Glutamatergic neuron (in vitro differentiated cells): ENCODE measurements around the gene INIP. TPM values are rescaled to one million over a fixed set of nuclear protein-coding genes. Genes with fewer than 3 reads are reported as not detected.

Experiments
- DNase-seq: peaks from one replicate; pipeline ENCODE4 v3.0.0; 2022
- H3K27ac Mint-ChIP-seq: one replicate; pipeline ENCODE4 v1.8.0; 2020; ENCODE audit warnings: mild to moderate bottlenecking, mixed read lengths, inconsistent platforms; ENCODE audit not compliant: unreplicated experiment
- H3K27me3 Mint-ChIP-seq: one replicate; pipeline ENCODE4 v1.8.0; 2020; ENCODE audit warnings: mild to moderate bottlenecking, moderate library complexity, mixed read lengths, inconsistent platforms; ENCODE audit not compliant: unreplicated experiment
- H3K36me3 Mint-ChIP-seq: one replicate; pipeline ENCODE4 v1.8.0; 2020; ENCODE audit warnings: mild to moderate bottlenecking, mixed read lengths, inconsistent platforms; ENCODE audit not compliant: unreplicated experiment
- H3K4me1 Mint-ChIP-seq: one replicate; pipeline ENCODE4 v1.8.0; 2020; ENCODE audit warnings: mild to moderate bottlenecking, low read depth, mixed read lengths, inconsistent platforms; ENCODE audit not compliant: unreplicated experiment
- H3K4me3 Mint-ChIP-seq: one replicate; pipeline ENCODE4 v1.8.0; 2020; ENCODE audit warnings: mild to moderate bottlenecking, mixed read lengths, inconsistent platforms; ENCODE audit not compliant: unreplicated experiment
- H3K9me3 Mint-ChIP-seq: one replicate; pipeline ENCODE4 v1.8.0; 2020; ENCODE audit warnings: mild to moderate bottlenecking, moderate library complexity, mixed read lengths, inconsistent platforms; ENCODE audit not compliant: unreplicated experiment
- total RNA-seq: library from RNA; stranded (reverse); fragmentation: NEBNext Ultra II Directional; extraction: Animal tissue kit (Norgen Biotek cat#: 25700); gene quantifications from one replicate; pipeline ENCODE4 v1.2.1, GENCODE V29; 2021; ENCODE audit not compliant: unreplicated experiment
- TF ChIP-seq, protein P1 (sequence below): fragments of 200-600 bp; sonication (generic); IDR thresholded peaks from one replicate; pipeline ENCODE4 v1.5.0; 2021; ENCODE audit not compliant: partially characterized antibody, unreplicated experiment

INIP gene
- total RNA-seq, 1 donor from 2014 or later = 17.6 TPM

DNA sequence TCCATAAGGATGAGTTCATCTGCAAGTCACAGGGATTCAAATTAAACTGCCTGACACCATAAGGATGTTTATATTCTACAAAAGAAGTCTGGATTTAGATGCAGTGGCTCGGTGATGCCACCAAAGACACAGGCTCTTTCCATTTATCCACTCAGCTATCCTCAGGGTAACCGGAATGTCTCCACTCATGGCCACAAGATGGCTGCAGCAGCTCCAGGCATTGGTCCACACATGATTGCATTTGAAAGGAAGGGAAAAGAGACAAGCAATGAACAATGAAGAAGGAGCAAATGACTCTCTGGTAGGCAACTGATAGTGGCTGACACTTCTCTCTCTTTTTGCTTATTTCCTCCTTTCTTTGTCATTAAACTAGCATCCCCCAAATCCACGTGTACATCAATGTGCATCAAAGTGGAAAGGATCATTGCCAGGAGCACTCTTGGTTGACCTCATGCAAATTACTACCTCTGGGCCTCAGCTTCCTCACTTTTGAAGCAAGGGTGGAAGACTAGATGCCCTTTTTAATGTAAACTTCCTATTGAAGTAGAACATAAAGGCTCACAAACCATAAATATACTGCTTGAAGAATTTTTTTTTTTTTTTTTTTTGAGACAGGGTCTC lies 25.4 kb upstream of the INIP start:
- Mint-ChIP-seq H3K36me3 (no peaks in the 10 kb centered on the region), H3K27ac (no peak overlapping the region), H3K4me3 (no peak overlapping the region), H3K9me3 (no peaks in the 10 kb centered on the region), H3K4me1 (no peaks in the 10 kb centered on the region), H3K27me3 (no peaks in the 10 kb centered on the region)
- TF ChIP-seq, protein P1, sequence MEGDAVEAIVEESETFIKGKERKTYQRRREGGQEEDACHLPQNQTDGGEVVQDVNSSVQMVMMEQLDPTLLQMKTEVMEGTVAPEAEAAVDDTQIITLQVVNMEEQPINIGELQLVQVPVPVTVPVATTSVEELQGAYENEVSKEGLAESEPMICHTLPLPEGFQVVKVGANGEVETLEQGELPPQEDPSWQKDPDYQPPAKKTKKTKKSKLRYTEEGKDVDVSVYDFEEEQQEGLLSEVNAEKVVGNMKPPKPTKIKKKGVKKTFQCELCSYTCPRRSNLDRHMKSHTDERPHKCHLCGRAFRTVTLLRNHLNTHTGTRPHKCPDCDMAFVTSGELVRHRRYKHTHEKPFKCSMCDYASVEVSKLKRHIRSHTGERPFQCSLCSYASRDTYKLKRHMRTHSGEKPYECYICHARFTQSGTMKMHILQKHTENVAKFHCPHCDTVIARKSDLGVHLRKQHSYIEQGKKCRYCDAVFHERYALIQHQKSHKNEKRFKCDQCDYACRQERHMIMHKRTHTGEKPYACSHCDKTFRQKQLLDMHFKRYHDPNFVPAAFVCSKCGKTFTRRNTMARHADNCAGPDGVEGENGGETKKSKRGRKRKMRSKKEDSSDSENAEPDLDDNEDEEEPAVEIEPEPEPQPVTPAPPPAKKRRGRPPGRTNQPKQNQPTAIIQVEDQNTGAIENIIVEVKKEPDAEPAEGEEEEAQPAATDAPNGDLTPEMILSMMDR = no peak
- no peak for DNase-seq

DNA sequence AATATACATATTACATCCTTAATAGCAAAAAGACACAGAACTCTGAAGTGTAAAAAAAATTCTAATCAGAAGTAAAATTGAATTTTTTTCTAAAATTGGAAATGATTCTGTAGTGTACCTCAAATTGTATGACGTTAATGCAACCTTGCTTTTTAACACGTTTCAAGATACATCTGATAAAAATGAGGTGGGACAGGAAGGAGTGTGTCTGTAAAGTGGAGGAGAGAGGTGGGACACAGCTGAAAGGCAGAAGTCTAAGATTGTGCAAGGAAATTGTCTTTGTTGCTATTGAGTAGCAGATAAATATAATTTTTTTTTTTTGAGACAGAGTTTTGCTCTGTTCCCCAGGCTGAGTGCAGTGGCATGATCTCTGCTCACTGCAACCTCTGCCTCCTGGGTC lies 17.0 kb upstream of the INIP start:
- no peaks in the 10 kb centered on the region for H3K4me1 Mint-ChIP-seq
- H3K27ac Mint-ChIP-seq = no peak overlapping the region
- no peak for DNase-seq
- no peaks in the 10 kb centered on the region for H3K27me3 Mint-ChIP-seq
- no peaks in the 10 kb centered on the region for H3K36me3 Mint-ChIP-seq
- no peaks in the 10 kb centered on the region for H3K9me3 Mint-ChIP-seq
- no peak overlapping the region for H3K4me3 Mint-ChIP-seq
- TF ChIP-seq, protein P1 = no peak

DNA sequence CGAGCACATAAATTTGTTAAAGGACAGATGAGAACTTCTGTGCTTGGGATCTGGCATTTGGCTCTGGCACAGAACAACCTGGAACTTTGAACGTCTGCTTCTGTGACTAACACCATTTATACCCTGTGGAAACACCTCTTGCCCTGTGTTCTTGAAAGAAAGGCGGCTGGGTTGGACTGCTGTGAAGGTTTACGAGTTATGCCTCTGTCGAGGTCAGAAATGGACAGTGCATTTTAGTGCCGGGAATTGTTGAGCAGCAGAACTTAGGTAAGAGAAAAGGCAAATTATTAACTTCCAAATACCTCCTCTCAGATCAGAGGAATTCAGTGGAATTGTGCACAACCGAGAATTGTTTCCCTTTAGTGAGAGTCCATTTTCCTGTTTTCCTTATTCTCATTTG lies 14.1 kb upstream of the INIP start:
- no peaks in the 10 kb centered on the region for H3K9me3 Mint-ChIP-seq
- H3K27me3 Mint-ChIP-seq = no peaks in the 10 kb centered on the region
- DNase-seq = no peak
- no peaks in the 10 kb centered on the region for H3K36me3 Mint-ChIP-seq
- no peaks in the 10 kb centered on the region for H3K4me1 Mint-ChIP-seq
- H3K27ac Mint-ChIP-seq = no peak overlapping the region
- H3K4me3 Mint-ChIP-seq = no peak overlapping the region
- TF ChIP-seq, protein P1 = no peak

DNA sequence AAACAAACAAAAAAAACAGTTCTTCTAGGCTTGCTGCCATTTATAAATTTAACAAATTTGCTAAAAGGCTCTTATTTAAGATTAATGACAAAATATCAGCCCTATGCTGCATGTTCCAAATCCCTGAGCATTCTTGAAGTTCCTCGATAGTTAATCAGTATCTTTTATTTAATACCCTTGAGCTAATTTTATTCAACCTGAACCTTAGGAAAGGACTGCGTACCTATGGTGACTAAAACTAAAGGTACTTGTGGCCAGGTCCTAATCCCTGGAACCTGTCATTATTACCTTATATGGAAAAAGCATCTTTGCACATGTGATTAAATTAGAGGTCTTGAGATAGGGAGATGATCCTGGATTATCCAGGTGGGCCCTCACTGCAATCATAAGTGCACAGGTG lies 10.5 kb upstream of the INIP start:
- no peak for DNase-seq
- no peaks in the 10 kb centered on the region for H3K27me3 Mint-ChIP-seq
- no peak overlapping the region for H3K4me3 Mint-ChIP-seq
- no peaks in the 10 kb centered on the region for H3K36me3 Mint-ChIP-seq
- TF ChIP-seq, protein P1 = no peak
- no peaks in the 10 kb centered on the region for H3K9me3 Mint-ChIP-seq
- H3K27ac Mint-ChIP-seq = no peak overlapping the region
- H3K4me1 Mint-ChIP-seq = no peaks in the 10 kb centered on the region

DNA sequence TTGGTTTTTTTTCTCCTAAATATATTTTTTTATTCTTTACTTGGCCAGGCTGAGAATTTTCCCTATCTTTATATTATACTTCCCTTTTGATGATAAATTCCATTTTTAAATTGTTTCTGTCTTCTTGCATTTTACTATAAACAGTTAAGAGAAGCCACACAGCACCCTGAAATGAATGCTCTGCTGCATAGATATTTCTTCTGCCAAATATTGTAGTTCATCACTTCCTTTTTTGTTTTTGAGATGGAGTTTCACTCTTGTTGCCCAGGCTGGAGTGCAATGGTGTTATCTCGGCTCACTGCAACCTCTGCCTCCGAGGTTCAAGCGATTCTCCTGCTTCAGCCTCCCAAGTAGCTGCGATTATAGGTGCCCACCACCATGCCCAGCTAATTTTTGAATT lies 8.5 kb upstream of the INIP start:
- H3K27ac Mint-ChIP-seq = no peak overlapping the region
- no peaks in the 10 kb centered on the region for H3K36me3 Mint-ChIP-seq
- H3K9me3 Mint-ChIP-seq = no peaks in the 10 kb centered on the region
- no peak overlapping the region for H3K4me3 Mint-ChIP-seq
- TF ChIP-seq, protein P1 = no peak
- no peak for DNase-seq
- H3K4me1 Mint-ChIP-seq = no peaks in the 10 kb centered on the region
- no peaks in the 10 kb centered on the region for H3K27me3 Mint-ChIP-seq
